OCI-LY7 (cell line): ENCODE results near the gene RELB.

Experiments used
- CTCF ChIP-seq: fragments of 200-600 bp; sonication (generic); conservative IDR thresholded peaks from 2 replicates; pipeline ENCODE4 v1.5.1; 2014; ENCODE audit warnings: mild to moderate bottlenecking, antibody characterized with exemption, low read length, moderate library complexity, mixed read lengths
- EZH2phosphoT487 ChIP-seq: fragments of 200-600 bp; sonication (generic); IDR thresholded peaks from 2 replicates; pipeline ENCODE4 v1.6.1; 2018; ENCODE audit warnings: low read depth, borderline replicate concordance, mild to moderate bottlenecking, mixed run types, antibody characterized with exemption, low read length, moderate library complexity, mixed read lengths

GRCh38 chr19:45079911-45080370 is 78.7 kb downstream of the RELB start:
- TF ChIP-seq CTCF (no peak), EZH2phosphoT487 (no peak)
